Measurements from ENCODE around the gene MXRA7.
"Not testable (repeated sequence)": the region's sequence is repeated elsewhere in the genome, so short reads cannot be mapped to it uniquely, and the experiment has no call there.

MXRA7 gene

GRCh38 chr17:76700617-76701470 lies 9.9 kb downstream of the MXRA7 start:
- peak; percentile 49 for DNase-seq
- H3K36me3 Mint-ChIP-seq (ENCODE audit: low read depth), result no peaks in the 10 kb centered on the region
- H3K27ac Mint-ChIP-seq, result peak overlapping the region; percentile 20
- peak overlapping the region; percentile 65 for H3K4me3 Mint-ChIP-seq
- no peaks in the 10 kb centered on the region for H3K9me3 Mint-ChIP-seq
- H3K27me3 Mint-ChIP-seq (ENCODE audit: low read depth, poor library complexity), result peaks cover 21% of the 10 kb centered on the region
- H3K4me1 Mint-ChIP-seq, result peaks cover 73% of the 10 kb centered on the region
- TF ChIP-seq, protein P1, sequence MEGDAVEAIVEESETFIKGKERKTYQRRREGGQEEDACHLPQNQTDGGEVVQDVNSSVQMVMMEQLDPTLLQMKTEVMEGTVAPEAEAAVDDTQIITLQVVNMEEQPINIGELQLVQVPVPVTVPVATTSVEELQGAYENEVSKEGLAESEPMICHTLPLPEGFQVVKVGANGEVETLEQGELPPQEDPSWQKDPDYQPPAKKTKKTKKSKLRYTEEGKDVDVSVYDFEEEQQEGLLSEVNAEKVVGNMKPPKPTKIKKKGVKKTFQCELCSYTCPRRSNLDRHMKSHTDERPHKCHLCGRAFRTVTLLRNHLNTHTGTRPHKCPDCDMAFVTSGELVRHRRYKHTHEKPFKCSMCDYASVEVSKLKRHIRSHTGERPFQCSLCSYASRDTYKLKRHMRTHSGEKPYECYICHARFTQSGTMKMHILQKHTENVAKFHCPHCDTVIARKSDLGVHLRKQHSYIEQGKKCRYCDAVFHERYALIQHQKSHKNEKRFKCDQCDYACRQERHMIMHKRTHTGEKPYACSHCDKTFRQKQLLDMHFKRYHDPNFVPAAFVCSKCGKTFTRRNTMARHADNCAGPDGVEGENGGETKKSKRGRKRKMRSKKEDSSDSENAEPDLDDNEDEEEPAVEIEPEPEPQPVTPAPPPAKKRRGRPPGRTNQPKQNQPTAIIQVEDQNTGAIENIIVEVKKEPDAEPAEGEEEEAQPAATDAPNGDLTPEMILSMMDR (IDR thresholded peaks at IDR 0.05), result no peak

DNA sequence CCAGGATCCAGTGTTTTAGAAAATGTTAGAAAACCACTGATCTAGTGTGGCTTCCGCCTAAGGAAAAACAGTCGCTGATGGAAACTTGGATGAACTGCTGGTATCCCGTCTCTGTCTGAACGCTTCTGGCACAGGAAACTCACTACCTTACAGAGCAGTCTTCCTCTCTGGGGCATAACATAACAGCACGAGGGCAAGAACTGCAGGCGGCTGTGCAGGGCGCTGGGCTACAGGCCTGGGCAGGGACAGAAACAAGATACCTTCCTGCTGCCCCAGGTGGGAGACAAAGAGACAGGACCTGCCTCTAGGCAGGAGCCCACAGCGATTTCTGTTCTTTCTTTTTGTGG lies 10.5 kb downstream of the MXRA7 start:
- Mint-ChIP-seq H3K4me1 (peaks cover 79% of the 10 kb centered on the region), H3K27ac (no peak overlapping the region), H3K27me3 (ENCODE audit: low read depth, poor library complexity) (peaks cover 15% of the 10 kb centered on the region), H3K36me3 (ENCODE audit: low read depth) (no peaks in the 10 kb centered on the region), H3K4me3 (peak overlapping the region; percentile 65), H3K9me3 (no peaks in the 10 kb centered on the region)
- DNase-seq, result no peak
- TF ChIP-seq, protein P1 (IDR thresholded peaks at IDR 0.05), result no peak

- peaks cover 13% of the 10 kb centered on the region for H3K27me3 Mint-ChIP-seq (ENCODE audit: low read depth, poor library complexity)
- not testable (repeated sequence) for H3K4me3 Mint-ChIP-seq
These were observed 12.2 kb downstream of the MXRA7 start for GRCh38 chr17:76698466-76698977.

DNA sequence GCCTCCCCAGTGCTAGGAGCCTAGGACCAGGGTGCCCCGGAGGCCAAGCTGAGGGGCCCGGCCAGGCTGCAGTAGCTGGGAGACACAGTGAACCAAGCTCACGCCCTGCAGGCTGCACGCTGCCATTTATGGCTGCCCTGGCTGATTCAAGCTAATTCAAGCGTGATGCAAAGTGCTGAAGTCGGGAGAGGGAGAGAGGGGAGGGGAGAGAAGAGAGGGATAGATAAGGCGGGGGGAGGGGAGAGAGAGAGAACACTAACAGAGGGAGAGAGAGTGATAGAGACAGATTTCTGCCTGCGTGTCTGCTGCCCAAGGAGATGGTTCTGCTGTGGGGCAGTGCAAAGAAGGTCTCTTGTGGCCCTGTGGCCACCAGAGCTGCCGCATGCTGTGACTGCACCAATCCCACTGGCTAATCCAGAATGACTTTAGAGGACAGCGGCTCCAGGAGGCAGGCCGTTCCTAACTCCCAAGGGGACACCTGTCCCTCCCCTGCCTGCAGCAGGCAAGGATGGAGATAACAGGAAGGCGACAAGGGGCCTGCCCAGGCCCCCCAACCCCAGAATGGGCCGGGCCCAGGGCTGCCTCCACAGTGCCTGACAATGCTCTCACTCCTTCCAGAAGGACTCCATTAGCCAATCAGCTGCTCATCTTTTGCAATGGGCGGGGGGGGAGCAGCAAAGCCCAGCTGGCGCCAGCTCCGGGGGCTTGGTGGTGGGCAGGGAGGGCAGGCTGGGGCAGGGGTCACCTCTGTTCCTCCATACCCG lies 12.9 kb downstream of the MXRA7 start:
- Mint-ChIP-seq H3K4me3 (peak overlapping the region; percentile 50), H3K4me1 (peaks cover 75% of the 10 kb centered on the region), H3K9me3 (no peaks in the 10 kb centered on the region)

More at GRCh38 chr17:76698466-76698977, 12.2 kb downstream of the MXRA7 start:
- peaks cover 79% of the 10 kb centered on the region for H3K4me1 Mint-ChIP-seq
- H3K9me3 Mint-ChIP-seq; H3K36me3 Mint-ChIP-seq (ENCODE audit: low read depth); H3K27ac Mint-ChIP-seq; DNase-seq: not testable (repeated sequence)

GRCh38 chr17:76696763-76697701 lies 13.7 kb downstream of the MXRA7 start:
- no peaks in the 10 kb centered on the region for H3K36me3 Mint-ChIP-seq (ENCODE audit: low read depth)
- H3K27me3 Mint-ChIP-seq (ENCODE audit: low read depth, poor library complexity), result peaks cover 13% of the 10 kb centered on the region
- no peak for DNase-seq
- H3K27ac Mint-ChIP-seq, result peak overlapping the region; percentile 15
- H3K4me1 Mint-ChIP-seq, result peaks cover 71% of the 10 kb centered on the region
- no peaks in the 10 kb centered on the region for H3K9me3 Mint-ChIP-seq
- H3K4me3 Mint-ChIP-seq, result peak overlapping the region; percentile 54
- TF ChIP-seq, protein P1 (IDR thresholded peaks at IDR 0.05), result no peak

More for the DNA sequence above, 12.9 kb downstream of the MXRA7 start:
- Mint-ChIP-seq H3K27ac (peak overlapping the region; percentile 15), H3K36me3 (ENCODE audit: low read depth) (no peaks in the 10 kb centered on the region), H3K27me3 (ENCODE audit: low read depth, poor library complexity) (peaks cover 13% of the 10 kb centered on the region)
- DNase-seq, result peak; percentile 51
- TF ChIP-seq, protein P1 (IDR thresholded peaks at IDR 0.05), result no peak

All from nephron progenitor cell (in vitro differentiated cells).